AG04449 (cell line): ENCODE data around the gene FADD.

ENCODE experiments used
- CTCF ChIA-PET: fragments of 350-600 bp; formaldehyde crosslinking; extraction: SDS; loops from one replicate; lab custom pipeline; 2021; ENCODE audit warnings: antibody characterized with exemption; lab: Yijun Ruan, JAX
- POLR2A ChIA-PET: fragments of 400-600, 350-600 bp; formaldehyde crosslinking; extraction: SDS; loops from one replicate; lab custom pipeline; 2020; ENCODE audit warnings: antibody characterized with exemption, inconsistent platforms; lab: Yijun Ruan, JAX
- DNase-seq: peaks from one replicate; pipeline ENCODE4 v3.0.0-alpha.2; 2010; ENCODE audit warnings: low read depth, low spot score
- H3K4me3 ChIP-seq: 2 replicates; pipeline ENCODE4 v1.5.1; 2011; ENCODE audit warnings: low read depth, mild to moderate bottlenecking, control low read depth, low read length
- CTCF ChIP-seq: IDR thresholded peaks from one replicate; pipeline ENCODE4 v1.5.1; 2011; ENCODE audit warnings: mild to moderate bottlenecking, moderate library complexity, low read length, control low read depth, inconsistent platforms; ENCODE audit not compliant: insufficient read depth; ENCODE audit errors: missing control alignments

Gene FADD

GRCh38 chr11:70159627-70160570 lies 43.2 kb upstream of the FADD start:
- TF ChIP-seq CTCF = no peak
- H3K4me3 ChIP-seq = no peak overlapping the region
- DNase-seq = no peak
- ChIA-PET POLR2A (no interaction called here), CTCF (no interaction called here)

DNA sequence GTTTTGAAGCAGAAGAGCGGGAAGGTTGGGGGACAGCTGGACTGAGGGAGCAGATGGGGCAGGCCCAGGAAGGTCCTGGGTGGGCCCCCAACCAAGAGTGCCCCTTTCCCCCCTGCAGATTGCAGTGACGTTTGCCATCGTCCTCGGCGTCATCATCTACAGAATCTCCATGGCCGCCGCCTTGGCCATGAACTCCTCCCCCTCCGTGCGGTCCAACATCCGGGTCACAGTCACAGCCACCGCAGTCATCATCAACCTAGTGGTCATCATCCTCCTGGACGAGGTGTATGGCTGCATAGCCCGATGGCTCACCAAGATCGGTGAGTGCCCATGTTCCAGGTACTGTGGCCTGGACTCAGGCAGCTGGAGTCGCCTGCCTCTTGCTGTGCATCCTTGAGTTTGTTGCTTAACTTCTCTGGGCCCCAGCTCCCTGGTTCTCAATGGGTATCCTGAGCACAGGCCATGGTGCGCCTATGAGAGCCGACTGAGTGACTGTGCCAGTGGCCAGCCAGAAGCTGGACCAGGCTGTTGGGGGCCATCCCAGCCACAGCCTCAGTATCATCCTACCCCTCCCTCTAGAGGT lies 42.0 kb upstream of the FADD start:
- DNase-seq = no peak
- CTCF ChIA-PET = no interaction called here
- TF ChIP-seq CTCF = no peak
- no peak overlapping the region for H3K4me3 ChIP-seq
- POLR2A ChIA-PET = no interaction called here

DNA sequence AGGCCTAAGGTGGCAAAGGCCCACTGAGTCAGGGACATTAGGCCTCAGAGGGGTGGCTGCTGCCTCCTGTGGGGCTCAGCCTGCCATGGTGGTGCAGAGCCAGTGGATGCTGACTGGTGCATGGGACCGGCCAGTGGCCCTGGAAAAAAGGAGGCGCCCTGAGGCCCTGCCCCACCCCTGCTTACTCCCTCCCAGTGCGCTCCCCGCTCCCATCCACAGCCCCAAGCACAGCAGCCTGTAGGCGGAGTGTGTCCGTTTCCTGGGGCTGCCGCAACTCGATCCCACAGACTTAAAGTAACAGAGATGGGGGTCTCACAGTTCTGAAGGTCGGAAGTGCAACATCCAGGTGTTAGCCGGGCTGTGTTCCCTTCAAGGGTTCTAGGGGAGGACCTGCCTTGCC lies 38.4 kb upstream of the FADD start:
- CTCF ChIA-PET = no interaction called here

DNA sequence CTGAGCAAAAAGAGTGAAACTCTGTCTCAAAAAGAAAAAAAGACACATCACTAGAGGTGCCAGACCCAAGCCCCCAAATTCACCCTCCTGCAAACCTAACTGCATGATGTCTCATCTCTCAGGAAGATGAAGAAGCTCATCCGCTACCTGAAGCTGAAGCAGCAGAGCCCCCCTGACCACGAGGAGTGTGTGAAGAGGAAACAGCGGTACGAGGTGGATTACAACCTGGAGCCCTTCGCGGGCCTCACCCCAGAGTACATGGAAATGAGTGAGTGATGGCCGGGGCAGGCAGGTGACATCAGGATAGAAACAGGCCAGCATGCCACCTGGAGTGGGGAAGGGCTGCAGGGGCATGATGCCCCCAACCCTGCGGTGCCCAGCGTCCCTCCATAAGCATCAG lies 36.0 kb upstream of the FADD start:
- DNase-seq = no peak
- H3K4me3 ChIP-seq = no peak overlapping the region
- no peak for TF ChIP-seq CTCF
- CTCF ChIA-PET = no interaction called here
- POLR2A ChIA-PET = no interaction called here

More for the DNA sequence above, 38.4 kb upstream of the FADD start:
- H3K4me3 ChIP-seq = no peak overlapping the region
- TF ChIP-seq CTCF = no peak
- POLR2A ChIA-PET = no interaction called here
- DNase-seq = no peak

- no peak overlapping the region for H3K4me3 ChIP-seq
- ChIA-PET POLR2A (no interaction called here), CTCF (interaction anchor here (1.0 kb wide), 1 partner anchor 249 kb away, joined by 3 read pairs; no protein-coding TSS in a partner anchor)
- DNase-seq = no peak
- no peak for TF ChIP-seq CTCF
Observed at GRCh38 chr11:70167723-70168404, 35.2 kb upstream of the FADD start.

DNA sequence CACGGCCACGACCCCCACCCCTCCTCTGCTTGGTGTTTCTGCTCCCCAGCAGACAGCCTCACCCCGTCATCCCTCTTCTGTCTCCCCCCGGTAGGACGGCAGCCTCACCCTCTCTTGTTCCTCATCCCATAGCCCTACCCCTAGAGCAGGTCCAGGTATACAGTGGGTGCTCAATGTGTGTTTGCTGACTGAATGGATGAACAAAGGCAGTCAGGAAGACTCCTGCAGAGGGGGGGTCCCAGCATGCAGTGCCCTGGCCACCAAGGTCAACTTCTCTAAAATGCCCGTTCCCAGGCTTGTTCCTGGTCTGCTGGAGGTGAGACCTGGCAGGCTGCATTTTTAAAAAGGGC lies 34.7 kb upstream of the FADD start:
- TF ChIP-seq CTCF = no peak
- DNase-seq = no peak
- H3K4me3 ChIP-seq = no peak overlapping the region
- ChIA-PET POLR2A (no interaction called here), CTCF (interaction anchor here (1.0 kb wide), 1 partner anchor 250 kb away, joined by 3 read pairs; no protein-coding TSS in a partner anchor)
